Thoracic aorta (tissue), 2 donors: ENCODE data around the gene TMED10. TPM values are rescaled to one million over a fixed set of nuclear protein-coding genes. Genes with fewer than 3 reads are reported as not detected.

ENCODE experiments used
- ATAC-seq: fragments of 150-250 bp; one replicate; pipeline ENCODE4 v1.8.0; 2017; ENCODE audit warnings: low read depth; ENCODE audit not compliant: insufficient number of reproducible peaks, low FRiP score
- DNase-seq: peaks from one replicate; pipeline ENCODE4 v3.0.0-alpha.2; 2020; ENCODE audit warnings: low spot score
- H3K27ac ChIP-seq, 2 donors: fragments of 200-600 bp; sonication (generic); 1 replicate in 1 of 2; 2 replicates in 1 of 2; pipeline ENCODE4 v1.5.1; 2016; ENCODE audit warnings: mild to moderate bottlenecking in 2 of 2, moderate library complexity in 2 of 2
- H3K27me3 ChIP-seq: fragments of 200-600 bp; sonication (generic); replicated peaks from 2 replicates; pipeline ENCODE4 v1.6.0; 2016; ENCODE audit warnings: mild to moderate bottlenecking; ENCODE audit not compliant: insufficient read depth
- H3K36me3 ChIP-seq: fragments of 200-600 bp; sonication (generic); one replicate; pipeline ENCODE4 v1.5.1; 2016
- H3K4me1 ChIP-seq, 2 donors: fragments of 200-600 bp; sonication (generic); 1 replicate in 1 of 2; 2 replicates in 1 of 2; pipeline versions ENCODE4 v1.5.1 to v1.6.0; 2016; ENCODE audit warnings: low read depth in 2 of 2, mild to moderate bottlenecking in 1 of 2; ENCODE audit not compliant: control insufficient read depth in 1 of 2
- H3K4me3 ChIP-seq: fragments of 200-600 bp; sonication (generic); 2 replicates; pipeline ENCODE4 v1.5.1; 2016; ENCODE audit warnings: mild to moderate bottlenecking
- H3K9me3 ChIP-seq: fragments of 200-600 bp; sonication (generic); 2 replicates; pipeline ENCODE4 v1.5.1; 2016
- CTCF ChIP-seq: fragments of 200-600 bp; sonication (generic); IDR thresholded peaks from one replicate; pipeline ENCODE4 v1.5.1; 2019; ENCODE audit warnings: antibody characterized with exemption
- total RNA-seq, 2 donors: library from RNA; depleted of rRNA; stranded (reverse); fragments of >200 nt; gene quantifications; one replicate each; pipeline versions ENCODE4 v1.1.0 to v1.2.3, GENCODE V29; 2016

Gene TMED10
- total RNA-seq, 2 donors from 2014 or later = 258 to 342 TPM

GRCh38 chr14:75126679-75127473 is 49.5 kb downstream of the TMED10 start, which contains the start of gene NEK9:
Gene NEK9, minus strand, starts transcription at chr14:75127048. Its CDS starts 127 bp downstream, at chr14:75126921.
- ATAC-seq = peak; percentile 76
- TF ChIP-seq CTCF = no peak

GRCh38 chr14:75126121-75126544 is 50.3 kb downstream of the TMED10 start:
- DNase-seq = no peak
- Histone ChIP-seq H3K27ac (peak overlapping the region; percentile 93 to 95), H3K27me3 (no peaks in the 10 kb centered on the region), H3K36me3 (no peaks in the 10 kb centered on the region), H3K4me1 (peaks cover 23 to 39% of the 10 kb centered on the region in 2 donors), H3K4me3 (peak overlapping the region; percentile 80), H3K9me3 (no peaks in the 10 kb centered on the region)
- ATAC-seq = no peak
- TF ChIP-seq CTCF = no peak

More at GRCh38 chr14:75126679-75127473, 49.5 kb downstream of the TMED10 start, which contains the start of gene NEK9:
- H3K4me3 ChIP-seq = peak within 1 kb of the TSS; percentile 80
- H3K9me3 ChIP-seq = no peaks in the 10 kb centered on the region
- H3K27ac ChIP-seq = peak within 1 kb of the TSS; percentile 93 to 95
- H3K36me3 ChIP-seq = no peaks in the 10 kb centered on the region
- H3K4me1 ChIP-seq = peaks cover 23 to 39% of the 10 kb centered on the region in 2 donors
- DNase-seq = peak; percentile 53
- no peaks in the 10 kb centered on the region for H3K27me3 ChIP-seq

- Histone ChIP-seq H3K36me3 (no peaks in the 10 kb centered on the region), H3K4me1 (peaks cover 23 to 39% of the 10 kb centered on the region in 2 donors), H3K27me3 (no peaks in the 10 kb centered on the region), H3K4me3 (peak overlapping the region; percentile 80), H3K27ac (peak overlapping the region; percentile 93 to 95), H3K9me3 (no peaks in the 10 kb centered on the region)
- no peak for TF ChIP-seq CTCF
- DNase-seq = no peak
- ATAC-seq = no peak
These were observed 50.8 kb downstream of the TMED10 start for GRCh38 chr14:75125617-75126016.

GRCh38 chr14:75123991-75124390 is 52.4 kb downstream of the TMED10 start:
- peaks cover 23 to 39% of the 10 kb centered on the region in 2 donors for H3K4me1 ChIP-seq
- H3K27ac ChIP-seq = peak overlapping the region in 1 of 2 donors; percentile 6
- no peaks in the 10 kb centered on the region for H3K27me3 ChIP-seq
- ATAC-seq (no peak), DNase-seq (no peak)
- no peak overlapping the region for H3K4me3 ChIP-seq
- no peak for TF ChIP-seq CTCF
- peaks cover 6% of the 10 kb centered on the region for H3K36me3 ChIP-seq
- no peaks in the 10 kb centered on the region for H3K9me3 ChIP-seq

GRCh38 chr14:75121552-75121951 is 54.9 kb downstream of the TMED10 start:
- Histone ChIP-seq H3K27ac (no peak overlapping the region), H3K36me3 (peaks cover 12% of the 10 kb centered on the region), H3K4me1 (peaks cover 14 to 28% of the 10 kb centered on the region in 2 donors), H3K9me3 (no peaks in the 10 kb centered on the region), H3K27me3 (no peaks in the 10 kb centered on the region), H3K4me3 (no peak overlapping the region)
- no peak for DNase-seq
- ATAC-seq = no peak
- no peak for TF ChIP-seq CTCF
